Upper lobe of right lung (tissue), 1 donor: Measurements from ENCODE around the gene EMILIN1. TPM values are rescaled to one million over a fixed set of nuclear protein-coding genes. Genes with fewer than 3 reads are reported as not detected.

Experiments
- ATAC-seq: fragments of 200-7000 bp; cut with Tn5 transposase; one replicate; pipeline ENCODE4 v1.9.1; 2020; ENCODE audit warnings: mild to moderate bottlenecking, moderate library complexity
- DNase-seq: peaks from one replicate; pipeline ENCODE4 v3.0.0-alpha.2; 2020
- H3K27ac ChIP-seq: fragments of 200-600 bp; one replicate; pipeline ENCODE4 v1.8.0; 2022
- H3K27me3 ChIP-seq: fragments of 200-600 bp; one replicate; pipeline ENCODE4 v1.8.0; 2022; ENCODE audit warnings: mild to moderate bottlenecking
- H3K36me3 ChIP-seq: fragments of 200-600 bp; one replicate; pipeline ENCODE4 v1.8.0; 2022
- H3K4me1 ChIP-seq: fragments of 200-600 bp; one replicate; pipeline ENCODE4 v1.8.0; 2022
- H3K4me3 ChIP-seq: fragments of 200-600 bp; one replicate; pipeline ENCODE4 v1.8.0; 2022; ENCODE audit warnings: mild to moderate bottlenecking
- H3K9me3 ChIP-seq: fragments of 200-600 bp; one replicate; pipeline ENCODE4 v1.8.0; 2022
- CTCF ChIP-seq: fragments of 200-600 bp; IDR thresholded peaks from one replicate; pipeline ENCODE4 v1.8.0; 2022; ENCODE audit warnings: antibody characterized with exemption
- intact Hi-C: fragments of 100-400 bp; cut with DNase I; formaldehyde crosslinking; loops from one replicate; pipeline ENCODE4 v1.11.0; 2022
- total RNA-seq: library from RNA; stranded (reverse); fragmentation: NEBNext Ultra II Directional; extraction: Animal tissue kit (Norgen Biotek cat#: 25700); gene quantifications from one replicate; pipeline ENCODE4 v1.2.1, GENCODE V29; 2021
- donor health status: DM: no; HTN: yes; CAD: no; lungs with severe emphysema.

Gene EMILIN1
- total RNA-seq, 1 donor from 2014 or later, result 84.6 TPM

GRCh38 chr2:27127883-27128667, 49.7 kb downstream of the EMILIN1 start:
- Histone ChIP-seq H3K36me3 (peaks cover 26% of the 10 kb centered on the region), H3K9me3 (no peaks in the 10 kb centered on the region), H3K4me1 (peaks cover 9% of the 10 kb centered on the region), H3K27me3 (no peaks in the 10 kb centered on the region), H3K27ac (no peak overlapping the region), H3K4me3 (no peak overlapping the region)
- no peak for ATAC-seq
- no peak for TF ChIP-seq CTCF
- intact Hi-C loops, result no loop called here
- no peak for DNase-seq

DNA sequence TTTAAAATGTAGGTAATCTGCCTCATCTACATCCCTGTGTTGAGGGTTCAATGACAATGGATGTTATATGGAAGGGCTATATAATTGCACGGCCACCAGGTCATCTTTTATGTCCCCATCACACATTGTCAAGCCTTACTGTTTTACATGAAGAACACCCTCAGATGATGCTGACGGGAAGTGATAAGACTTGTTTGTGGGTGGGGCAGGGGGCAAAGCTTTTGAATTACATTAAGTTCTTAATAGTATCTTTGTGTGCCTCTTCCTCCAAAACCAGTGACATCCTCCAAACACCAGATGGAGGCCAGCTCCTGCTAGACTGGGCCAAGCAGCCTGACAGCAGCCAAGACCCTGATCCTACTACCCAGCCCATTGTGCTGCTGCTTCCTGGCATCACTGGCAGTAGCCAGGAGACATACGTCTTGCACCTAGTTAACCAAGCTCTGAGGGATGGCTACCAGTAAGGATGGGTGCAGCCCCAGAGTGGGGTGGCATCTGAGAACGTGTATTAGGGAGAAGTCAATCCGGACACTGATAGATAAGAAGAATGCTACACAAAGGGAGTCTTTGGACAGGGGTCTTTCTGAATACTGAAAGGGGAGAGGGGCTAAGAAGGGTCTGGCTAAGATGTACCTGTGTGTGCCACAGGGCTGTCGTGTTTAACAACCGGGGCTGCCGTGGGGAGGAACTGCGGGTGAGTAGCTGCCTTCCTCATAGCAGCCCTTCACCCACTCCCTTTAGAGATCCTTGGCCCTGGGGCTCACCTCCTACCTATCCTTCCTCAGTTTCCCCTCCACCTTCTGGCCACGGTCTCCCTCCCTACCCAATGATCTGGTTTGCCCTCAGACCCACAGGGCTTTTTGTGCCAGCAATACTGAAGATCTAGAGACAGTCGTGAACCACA, 50.5 kb downstream of the EMILIN1 start:
- no peak for TF ChIP-seq CTCF
- intact Hi-C loops, result no loop called here
- Histone ChIP-seq H3K27me3 (no peaks in the 10 kb centered on the region), H3K9me3 (no peaks in the 10 kb centered on the region), H3K4me1 (peaks cover 13% of the 10 kb centered on the region), H3K4me3 (no peak overlapping the region), H3K36me3 (peaks cover 26% of the 10 kb centered on the region), H3K27ac (no peak overlapping the region)
- ATAC-seq (no peak), DNase-seq (no peak)

DNA sequence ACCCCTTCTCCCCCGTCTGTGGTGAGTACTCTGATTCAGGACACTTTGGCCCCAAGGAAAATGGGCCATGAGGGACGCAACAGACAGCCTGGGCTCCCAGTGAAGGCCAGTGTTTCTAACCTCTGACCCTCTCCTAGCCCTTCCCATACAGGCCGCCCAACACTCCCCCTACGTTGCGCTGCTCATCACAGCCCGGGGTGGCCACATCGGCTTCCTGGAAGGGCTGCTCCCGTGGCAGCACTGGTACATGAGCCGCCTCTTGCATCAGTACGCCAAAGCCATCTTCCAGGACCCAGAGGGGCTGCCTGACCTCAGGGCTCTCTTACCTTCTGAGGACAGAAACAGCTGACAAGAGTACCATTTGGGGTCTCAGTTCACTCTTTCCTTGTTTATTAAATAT, 52.0 kb downstream of the EMILIN1 start:
- no peaks in the 10 kb centered on the region for H3K9me3 ChIP-seq
- no peaks in the 10 kb centered on the region for H3K27me3 ChIP-seq
- peaks cover 13% of the 10 kb centered on the region for H3K4me1 ChIP-seq
- H3K36me3 ChIP-seq, result peaks cover 26% of the 10 kb centered on the region
- intact Hi-C loops, result no loop called here
- DNase-seq, result no peak
- H3K27ac ChIP-seq, result no peak overlapping the region
- ATAC-seq, result no peak
- TF ChIP-seq CTCF, result no peak
- H3K4me3 ChIP-seq, result no peak overlapping the region

GRCh38 chr2:27131429-27131828, 53.0 kb downstream of the EMILIN1 start:
- no peak for ATAC-seq
- no peak overlapping the region for H3K4me3 ChIP-seq
- no peak for DNase-seq
- no peak for TF ChIP-seq CTCF
- no peaks in the 10 kb centered on the region for H3K9me3 ChIP-seq
- H3K4me1 ChIP-seq, result peaks cover 13% of the 10 kb centered on the region
- H3K36me3 ChIP-seq, result peaks cover 26% of the 10 kb centered on the region
- intact Hi-C loops, result no loop called here
- H3K27me3 ChIP-seq, result no peaks in the 10 kb centered on the region
- no peak overlapping the region for H3K27ac ChIP-seq

DNA sequence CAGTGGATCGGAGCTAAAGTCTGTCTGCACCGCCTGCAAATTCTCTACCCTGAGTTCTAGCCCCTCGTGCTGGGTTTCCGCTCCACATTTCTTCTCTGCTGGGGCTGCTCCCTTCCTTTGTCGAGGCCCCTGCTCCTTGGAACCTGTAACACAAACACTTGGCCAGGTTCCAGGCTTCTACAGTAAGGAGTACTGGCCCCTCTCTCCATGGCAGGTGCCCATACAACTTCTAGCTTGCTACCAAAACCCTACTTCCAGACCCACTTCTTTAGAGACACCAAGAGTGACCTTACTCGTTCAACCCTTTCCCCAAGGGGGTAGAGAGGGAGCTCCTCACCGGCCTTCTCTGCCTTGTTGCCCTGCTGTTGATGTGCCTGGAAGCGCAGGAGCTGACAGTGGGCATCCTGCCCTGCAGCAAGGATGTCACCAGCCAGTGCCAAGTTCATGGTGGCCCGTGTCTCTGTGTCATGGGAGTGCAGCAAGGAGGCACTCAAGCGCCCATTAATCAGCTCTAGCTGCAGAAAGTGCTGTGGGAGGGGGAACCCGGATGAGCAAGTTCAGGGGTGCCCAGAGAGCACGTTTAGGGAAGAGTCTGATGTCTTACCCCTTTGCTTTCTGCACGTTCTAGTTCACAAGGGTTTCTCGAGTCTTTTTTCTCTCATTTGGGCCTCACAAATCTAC, 54.9 kb downstream of the EMILIN1 start:
- peak overlapping the region; percentile 93 for H3K27ac ChIP-seq

More for the DNA sequence above, 54.9 kb downstream of the EMILIN1 start:
- Histone ChIP-seq H3K4me3 (peak overlapping the region; percentile 99), H3K9me3 (no peaks in the 10 kb centered on the region), H3K27me3 (no peaks in the 10 kb centered on the region), H3K4me1 (peaks cover 13% of the 10 kb centered on the region), H3K36me3 (peaks cover 26% of the 10 kb centered on the region)
- ATAC-seq (no peak), DNase-seq (no peak)
- intact Hi-C loops, result no loop called here
- no peak for TF ChIP-seq CTCF
